MM.1S (cell line): ENCODE results near the gene TRIM75.
A peak's percentile ranks its signal among the peaks of the same experiment; 100 is the strongest.

Source experiments
- DNase-seq: peaks from one replicate; pipeline ENCODE4 v3.0.0-alpha.2; 2015
- H2AFZ ChIP-seq: fragments of 300-600 bp; sonication (generic); 2 replicates; pipeline ENCODE4 v1.6.0; 2016; ENCODE audit warnings: antibody characterized with exemption, low read length
- H3F3A ChIP-seq: fragments of 300-600 bp; sonication (generic); 2 replicates; pipeline ENCODE4 v1.6.1; 2016; ENCODE audit warnings: mild to moderate bottlenecking, antibody characterized with exemption, low read length, moderate library complexity, mixed read lengths; ENCODE audit not compliant: insufficient read depth
- H3K27ac ChIP-seq: fragments of 300-600 bp; sonication (generic); 2 replicates; pipeline ENCODE4 v1.5.1; 2016; ENCODE audit warnings: mild to moderate bottlenecking, low read length
- H3K27me3 ChIP-seq: fragments of 300-600 bp; sonication (generic); replicated peaks from 2 replicates; pipeline ENCODE4 v1.6.0; 2016; ENCODE audit warnings: low read length; ENCODE audit not compliant: insufficient read depth
- H3K36me3 ChIP-seq: fragments of 300-600 bp; sonication (generic); replicated peaks from 2 replicates; pipeline ENCODE4 v1.6.1; 2016; ENCODE audit warnings: mild to moderate bottlenecking, low read length, mixed read lengths; ENCODE audit not compliant: insufficient read depth
- H3K4me1 ChIP-seq: fragments of 300-600 bp; sonication (generic); 2 replicates; pipeline ENCODE4 v1.6.1; 2016; ENCODE audit warnings: low read length, mixed read lengths
- H3K4me2 ChIP-seq: fragments of 300-600 bp; sonication (generic); 2 replicates; pipeline ENCODE4 v1.6.0; 2016; ENCODE audit warnings: low read depth, low read length
- H3K4me3 ChIP-seq: fragments of 300-600 bp; sonication (generic); 2 replicates; pipeline ENCODE4 v1.5.1; 2016; ENCODE audit warnings: low read length, mixed read lengths
- H3K79me2 ChIP-seq: fragments of 300-600 bp; sonication (generic); 2 replicates; pipeline ENCODE4 v1.6.1; 2016; ENCODE audit warnings: mixed run types, low read length, mixed read lengths
- H3K9ac ChIP-seq: fragments of 300-600 bp; sonication (generic); 2 replicates; pipeline ENCODE4 v1.6.1; 2016; ENCODE audit warnings: low read length, mixed read lengths
- H3K9me2 ChIP-seq: fragments of 300-600 bp; sonication (generic); replicated peaks from 2 replicates; pipeline ENCODE4 v1.6.1; 2016; ENCODE audit warnings: mild to moderate bottlenecking, low read length, mixed read lengths; ENCODE audit not compliant: insufficient read depth
- H3K9me3 ChIP-seq: fragments of 300-600 bp; sonication (generic); replicated peaks from 2 replicates; pipeline ENCODE4 v1.6.1; 2016; ENCODE audit warnings: mild to moderate bottlenecking, low read length, mixed read lengths; ENCODE audit not compliant: insufficient read depth
- H4K20me1 ChIP-seq: fragments of 300-600 bp; sonication (generic); 2 replicates; pipeline ENCODE4 v1.6.1; 2016; ENCODE audit warnings: mild to moderate bottlenecking, low read length, moderate library complexity, mixed read lengths; ENCODE audit not compliant: insufficient read depth
- CTCF ChIP-seq: fragments of 300-600 bp; sonication (generic); IDR thresholded peaks from 2 replicates; pipeline ENCODE4 v1.5.1; 2016; ENCODE audit warnings: antibody characterized with exemption, low read length, mixed read lengths
- EZH2 ChIP-seq: fragments of 300-600 bp; sonication (generic); optimal IDR thresholded peaks from 2 replicates; pipeline ENCODE3; 2017; ENCODE audit warnings: low read depth, mild to moderate bottlenecking, antibody characterized with exemption, low read length, mixed read lengths
- EZH2phosphoT487 ChIP-seq: fragments of 300-600 bp; sonication (generic); IDR thresholded peaks from 2 replicates; pipeline ENCODE4 v1.6.1; 2018; ENCODE audit warnings: antibody characterized with exemption, low read length

The TRIM75 gene

GRCh38 chr4:165010991-165011390, 42.7 kb upstream of the TRIM75 start:
- peaks cover 25% of the 10 kb centered on the region for H3K4me1 ChIP-seq
- H3K4me3 ChIP-seq: peak overlapping the region; percentile 10; the same call in 1 of the 2 replicates
- H3K4me2 ChIP-seq: peak overlapping the region; percentile 56
- peaks cover 15% of the 10 kb centered on the region for H3F3A ChIP-seq
- H3K79me2 ChIP-seq: no peaks in the 10 kb centered on the region
- no peaks in the 10 kb centered on the region for H3K9me2 ChIP-seq
- H3K27ac ChIP-seq: peak overlapping the region; percentile 91
- H4K20me1 ChIP-seq: no peaks in the 10 kb centered on the region
- DNase-seq: peak; percentile 86
- no peaks in the 10 kb centered on the region for H3K9me3 ChIP-seq
- no peaks in the 10 kb centered on the region for H3K36me3 ChIP-seq
- TF ChIP-seq EZH2phosphoT487: no peak
- no peak for TF ChIP-seq EZH2
- no peak for TF ChIP-seq CTCF
- no peaks in the 10 kb centered on the region for H3K27me3 ChIP-seq
- H3K9ac ChIP-seq: peak overlapping the region; percentile 51
- H2AFZ ChIP-seq: peak overlapping the region; percentile 42

GRCh38 chr4:165011403-165011802, 42.3 kb upstream of the TRIM75 start:
- Histone ChIP-seq H3K27ac (peak overlapping the region; percentile 91), H4K20me1 (no peaks in the 10 kb centered on the region), H3K4me1 (peaks cover 25% of the 10 kb centered on the region), H3K4me3 (peak overlapping the region; percentile 10; the same call in 1 of the 2 replicates), H3K9me3 (no peaks in the 10 kb centered on the region), H3K9ac (peak overlapping the region; percentile 51), H3K27me3 (no peaks in the 10 kb centered on the region), H3K36me3 (no peaks in the 10 kb centered on the region), H3F3A (peaks cover 15% of the 10 kb centered on the region), H3K9me2 (no peaks in the 10 kb centered on the region), H3K79me2 (no peaks in the 10 kb centered on the region), H3K4me2 (peak overlapping the region; percentile 56), H2AFZ (peak overlapping the region; percentile 42; the same call in 1 of the 2 replicates)
- DNase-seq: no peak
- no peak for TF ChIP-seq EZH2phosphoT487
- no peak for TF ChIP-seq CTCF
- no peak for TF ChIP-seq EZH2

- Histone ChIP-seq H3K4me1 (peaks cover 25% of the 10 kb centered on the region), H3K9me2 (no peaks in the 10 kb centered on the region), H3K9me3 (no peaks in the 10 kb centered on the region), H3K36me3 (no peaks in the 10 kb centered on the region), H3F3A (peaks cover 15% of the 10 kb centered on the region), H2AFZ (no peak overlapping the region), H3K4me2 (no peak overlapping the region), H3K27ac (no peak overlapping the region), H3K4me3 (no peak overlapping the region), H3K27me3 (no peaks in the 10 kb centered on the region), H4K20me1 (no peaks in the 10 kb centered on the region), H3K79me2 (no peaks in the 10 kb centered on the region), H3K9ac (no peak overlapping the region)
- no peak for TF ChIP-seq CTCF
- TF ChIP-seq EZH2: no peak
- TF ChIP-seq EZH2phosphoT487: no peak
- DNase-seq: no peak
Observed at GRCh38 chr4:165013691-165014090, 40.0 kb upstream of the TRIM75 start.
